Measurements from ENCODE around the gene CST7. TPM values are rescaled to one million over a fixed set of nuclear protein-coding genes. Genes with fewer than 3 reads are reported as not detected.

CST7 gene
- total RNA-seq, 1 experiment from 2014 or later = not detected

- TF ChIP-seq TCF7 (CRISPR knock-in tag; IDR thresholded peaks at IDR 0.05; ENCODE audit: low read depth) (no peak), ATF6 (CRISPR knock-in tag; IDR thresholded peaks at IDR 0.05) (no peak), GRHL2 (CRISPR knock-in tag; IDR thresholded peaks at IDR 0.05; ENCODE audit: insufficient replicate concordance, severe bottlenecking) (no peak), ZNF423 (CRISPR knock-in tag; IDR thresholded peaks at IDR 0.05) (no peak), SMAD4 (CRISPR knock-in tag; IDR thresholded peaks at IDR 0.05) (no peak), ERG (CRISPR knock-in tag; IDR thresholded peaks at IDR 0.05) (no peak), CDX4 (CRISPR knock-in tag; IDR thresholded peaks at IDR 0.05; ENCODE audit: borderline replicate concordance) (no peak), MXD4 (CRISPR knock-in tag; IDR thresholded peaks at IDR 0.05; ENCODE audit: borderline replicate concordance) (no peak), ZNF425 (CRISPR knock-in tag; conservative IDR thresholded peaks at IDR 0.05) (no peak)
Measured at GRCh38 chr20:24971376-24972101, 22.5 kb downstream of the CST7 start (continued).

GRCh38 chr20:24972341-24972740, 23.3 kb downstream of the CST7 start:
- ATAC-seq = no peak
- no peak overlapping the region for H3K4me3 Mint-ChIP-seq
- peaks cover 60% of the 10 kb centered on the region for H3K36me3 Mint-ChIP-seq
- DNase-seq (ENCODE audit: low spot score) = no peak
- TF ChIP-seq ZNF232 (CRISPR knock-in tag; IDR thresholded peaks at IDR 0.05) (no peak), ATF6 (CRISPR knock-in tag; IDR thresholded peaks at IDR 0.05) (no peak), ZNF263 (CRISPR knock-in tag; IDR thresholded peaks at IDR 0.05; ENCODE audit: low read depth) (no peak), PRRX2 (CRISPR knock-in tag; IDR thresholded peaks at IDR 0.05) (no peak), ESRRA (CRISPR knock-in tag; IDR thresholded peaks at IDR 0.05; ENCODE audit: borderline replicate concordance) (no peak), NFE2L1 (CRISPR knock-in tag; IDR thresholded peaks at IDR 0.05) (no peak), MLX (CRISPR knock-in tag; IDR thresholded peaks at IDR 0.05) (no peak)
- POLR2A ChIA-PET = no interaction called here
- no peaks in the 10 kb centered on the region for H3K4me1 Mint-ChIP-seq
- no peaks in the 10 kb centered on the region for H3K27me3 Mint-ChIP-seq (ENCODE audit: low read depth)
- CTCF ChIA-PET = no interaction called here
- no peak overlapping the region for H3K27ac Mint-ChIP-seq
- peaks cover 21% of the 10 kb centered on the region for H3K9me3 Mint-ChIP-seq
